HG02884 (cell line): ENCODE results near the gene SINHCAF.
"Not testable (repeated sequence)": the region's sequence is repeated elsewhere in the genome, so short reads cannot be mapped to it uniquely, and the experiment has no call there.

Source experiments
- ATAC-seq: cut with Tn5 transposase; IDR thresholded peaks from one replicate; pipeline ENCODE4 v1.9.1; 2021; ENCODE audit warnings: mild to moderate bottlenecking, moderate library complexity; ENCODE audit not compliant: unreplicated experiment

The SINHCAF gene

GRCh38 chr12:31325877-31326631 lies at the start of gene SINHCAF:
TSS of gene SINHCAF (minus strand) at chr12:31326150. CDS start at chr12:31298204, 27,946 bp downstream.
- ATAC-seq: peak; percentile 49

DNA sequence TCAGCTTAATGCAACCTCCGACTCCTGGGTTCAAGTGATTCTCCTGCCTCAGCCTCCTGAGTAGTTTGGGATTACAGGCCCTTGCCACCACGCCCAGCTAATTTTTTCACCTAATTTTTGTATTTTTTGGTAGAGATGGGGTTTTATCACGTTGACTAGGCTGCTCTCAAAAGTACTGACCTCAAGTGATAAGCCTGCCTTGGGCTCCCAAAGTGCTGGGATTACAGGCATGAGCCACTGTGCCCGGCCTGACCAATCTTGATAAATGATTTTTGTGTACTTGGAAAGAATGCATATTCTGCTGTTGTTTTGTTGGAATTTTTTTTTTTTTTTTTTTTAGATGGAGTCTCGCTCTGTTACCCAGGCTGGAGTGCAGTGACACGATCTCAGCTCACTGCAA lies 49.5 kb upstream of the SINHCAF start:
- ATAC-seq: not testable (repeated sequence)

DNA sequence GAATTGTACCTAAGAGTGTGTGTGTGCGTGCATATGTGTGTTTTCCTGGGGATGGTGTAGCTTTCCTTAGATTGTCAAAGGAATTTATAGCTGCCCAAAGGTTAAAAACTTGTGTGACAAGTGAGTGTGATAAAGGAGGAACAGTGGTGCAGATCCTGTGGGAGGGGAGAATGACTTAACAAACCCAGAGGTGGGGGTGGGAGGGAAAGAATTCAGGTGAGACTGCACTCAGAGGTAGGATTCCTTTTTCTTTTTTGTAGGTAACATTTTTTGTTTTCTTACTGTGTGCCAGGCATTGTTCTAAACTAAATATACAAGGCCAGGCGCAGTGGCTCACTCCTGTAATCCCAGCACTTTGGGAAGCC lies 45.3 kb upstream of the SINHCAF start:
- ATAC-seq: no peak

GRCh38 chr12:31370531-31371255 lies 44.7 kb upstream of the SINHCAF start:
- ATAC-seq: no peak

GRCh38 chr12:31369712-31370521 lies 44.0 kb upstream of the SINHCAF start:
- ATAC-seq: no peak

DNA sequence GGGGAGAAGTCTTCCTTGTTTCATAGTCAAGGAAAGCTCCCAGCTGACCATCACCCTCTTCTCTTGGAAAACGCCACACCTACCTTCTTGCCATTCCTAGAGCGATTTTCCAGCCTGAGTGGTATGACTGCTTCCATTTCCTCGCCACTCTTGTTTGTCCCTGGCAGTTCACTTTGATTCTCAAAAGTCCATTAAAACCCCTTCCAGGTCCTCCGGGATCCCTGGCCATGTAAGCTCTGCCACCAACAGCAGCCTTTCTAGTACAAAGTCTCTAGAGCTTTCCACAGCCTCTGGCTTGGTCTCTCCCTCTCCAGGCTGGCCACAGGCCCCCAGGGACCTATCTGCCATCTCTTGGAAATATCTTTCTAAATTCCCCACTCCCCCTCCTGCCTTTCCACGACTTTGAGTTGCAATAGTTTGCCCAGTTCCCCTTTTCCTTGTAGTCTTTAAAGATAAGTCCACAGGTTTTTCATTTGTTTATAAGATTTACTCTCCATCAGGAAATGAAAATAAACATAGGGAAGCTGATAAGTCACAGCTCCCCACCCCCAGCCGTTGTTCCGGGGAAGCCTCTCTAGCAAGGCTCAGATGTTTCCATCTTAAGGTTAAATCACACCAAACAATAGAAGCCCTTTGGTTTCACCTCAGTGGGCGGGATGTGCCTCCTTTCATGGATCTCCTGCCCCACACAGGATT lies 42.9 kb upstream of the SINHCAF start:
- no peak for ATAC-seq

GRCh38 chr12:31366104-31366621 lies 40.2 kb upstream of the SINHCAF start:
- no peak for ATAC-seq

DNA sequence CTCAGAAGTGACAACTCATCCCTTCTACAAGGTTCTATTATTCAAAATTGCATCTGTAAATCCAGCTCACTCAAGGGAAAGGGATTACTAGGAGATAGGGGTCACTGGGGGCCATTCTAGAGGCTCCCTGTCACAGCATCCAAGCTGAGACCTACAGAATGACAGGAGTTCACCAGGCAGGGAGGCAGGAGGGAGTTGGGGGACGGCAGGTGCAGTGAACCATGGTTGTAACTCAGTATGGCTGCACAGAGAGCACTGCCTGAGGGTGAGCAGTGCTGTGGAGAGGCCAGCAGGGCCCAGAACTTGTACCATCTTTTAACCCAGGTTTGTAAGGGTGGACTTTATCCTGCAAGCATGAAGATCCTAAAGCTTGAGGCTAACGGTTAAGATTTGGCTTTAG lies 37.9 kb upstream of the SINHCAF start:
- no peak for ATAC-seq

DNA sequence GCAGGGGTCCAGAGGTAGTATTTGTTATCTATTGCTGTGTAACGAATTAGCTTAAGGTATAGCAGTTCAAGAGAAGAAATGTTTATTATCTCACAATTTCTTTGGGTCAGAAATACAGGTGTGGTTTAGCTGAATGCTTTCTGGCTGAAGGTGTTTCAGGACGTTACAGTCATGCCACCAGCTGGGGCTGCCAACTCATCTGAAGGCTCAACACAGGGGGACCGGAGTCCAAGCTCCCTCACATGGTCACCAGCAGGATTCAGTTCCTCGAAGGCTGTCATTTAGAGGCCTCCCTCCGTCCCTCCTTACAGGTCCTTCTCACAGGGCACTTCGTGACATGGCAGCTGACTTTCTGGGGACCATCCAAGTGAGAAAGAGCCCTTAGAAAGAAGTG lies 37.5 kb upstream of the SINHCAF start:
- no peak for ATAC-seq

GRCh38 chr12:31362759-31363415 lies 36.9 kb upstream of the SINHCAF start:
- ATAC-seq: peak; percentile 75

- peak; percentile 41 for ATAC-seq
These were observed 36.3 kb upstream of the SINHCAF start for GRCh38 chr12:31362115-31362758.

DNA sequence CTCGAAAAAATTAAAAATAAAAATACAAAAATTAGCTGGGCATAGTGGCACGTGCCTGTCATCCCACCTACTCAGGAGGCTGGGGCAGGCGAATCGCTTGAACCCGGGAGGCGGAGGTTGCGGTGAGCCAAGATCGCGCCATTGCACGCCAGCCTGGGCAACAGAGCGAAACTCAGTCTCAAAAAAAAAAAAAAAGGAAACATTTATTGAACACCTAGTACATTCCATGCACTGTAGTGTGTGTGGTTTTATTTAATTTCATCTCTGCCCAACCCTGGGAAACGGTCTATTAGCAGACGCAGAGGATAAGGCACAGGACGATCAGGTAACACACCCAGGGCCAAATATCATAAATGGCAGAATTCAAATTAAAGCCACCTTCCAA lies 35.8 kb upstream of the SINHCAF start:
- ATAC-seq: no peak

DNA sequence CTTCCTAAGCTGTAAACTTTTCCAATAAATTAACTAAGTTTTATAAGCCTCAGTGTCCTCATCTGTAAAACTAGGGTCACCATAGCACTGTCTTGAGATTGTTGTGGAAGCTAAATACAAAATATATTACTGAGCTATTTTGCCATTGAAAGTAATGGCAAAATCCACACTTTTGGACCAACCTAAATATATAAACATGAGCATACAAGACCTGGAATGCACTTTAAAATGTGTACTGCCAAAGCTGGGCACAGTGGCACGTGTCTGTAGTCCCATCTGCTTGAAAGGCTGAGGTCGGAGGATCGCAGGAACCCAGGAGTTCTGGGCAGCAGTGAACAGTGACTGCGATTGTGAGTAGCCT lies 29.8 kb upstream of the SINHCAF start:
- no peak for ATAC-seq

DNA sequence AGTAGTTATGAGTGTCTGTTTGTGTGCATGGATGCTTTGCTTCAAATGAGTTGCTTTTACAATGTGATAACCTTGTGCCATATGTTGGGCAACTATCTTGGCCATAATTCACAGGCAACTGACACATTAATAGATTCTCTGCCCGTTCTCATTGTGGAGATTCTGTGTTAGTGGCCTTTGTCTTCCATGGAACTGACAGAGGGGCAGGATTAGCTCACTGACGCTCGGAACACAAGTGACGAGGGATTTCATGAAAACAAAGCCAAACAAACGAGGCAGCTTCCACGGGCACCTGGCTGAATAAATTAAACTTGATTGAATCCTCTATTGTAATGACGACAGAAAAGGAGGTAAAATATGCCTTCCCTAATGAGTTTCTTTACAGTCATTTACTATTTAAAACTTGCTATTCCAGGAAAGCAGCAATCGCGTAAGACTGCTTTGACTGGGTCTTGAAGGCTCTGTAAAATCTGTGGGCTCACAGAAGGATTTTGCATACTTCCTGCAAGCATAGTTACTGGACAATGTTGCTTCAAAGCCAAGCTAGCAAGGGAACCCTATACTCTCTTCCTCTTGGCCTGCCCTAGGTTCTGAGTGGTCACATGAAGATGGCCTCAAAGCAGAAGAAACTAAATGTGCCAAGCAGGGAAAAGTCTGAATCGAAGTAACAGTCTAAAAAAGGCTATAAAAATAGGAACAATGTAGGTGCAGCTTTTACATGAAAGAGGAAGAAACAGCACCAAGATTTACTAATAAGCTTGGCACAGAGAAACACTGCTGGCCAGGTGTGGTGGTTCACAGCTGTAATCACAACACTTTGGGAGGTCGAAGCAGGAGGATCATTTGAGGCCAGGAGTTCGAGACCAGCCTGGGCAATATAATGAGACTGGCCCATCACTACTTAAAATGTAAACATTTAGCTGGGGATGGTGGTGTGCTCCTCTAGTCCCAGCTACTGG lies 28.1 kb upstream of the SINHCAF start:
- no peak for ATAC-seq

DNA sequence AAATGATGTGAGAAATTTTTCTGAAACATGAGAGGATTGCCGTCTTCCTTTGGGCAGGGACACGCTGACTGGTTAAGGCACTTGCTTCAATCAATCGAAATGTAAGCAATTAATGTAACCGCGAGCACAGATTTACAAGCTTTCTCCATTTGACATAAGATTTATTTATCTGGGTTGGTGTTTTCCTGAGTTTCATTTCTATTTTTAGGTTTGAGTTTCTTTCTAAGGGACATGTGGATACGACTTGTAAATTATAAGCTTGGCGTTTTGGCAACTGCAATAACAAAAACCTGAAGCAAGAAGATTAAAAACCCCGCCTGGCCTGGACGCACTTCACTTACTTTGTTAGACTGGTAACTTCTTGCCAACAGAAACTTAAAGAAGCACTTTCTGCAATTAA lies 20.3 kb upstream of the SINHCAF start:
- no peak for ATAC-seq

DNA sequence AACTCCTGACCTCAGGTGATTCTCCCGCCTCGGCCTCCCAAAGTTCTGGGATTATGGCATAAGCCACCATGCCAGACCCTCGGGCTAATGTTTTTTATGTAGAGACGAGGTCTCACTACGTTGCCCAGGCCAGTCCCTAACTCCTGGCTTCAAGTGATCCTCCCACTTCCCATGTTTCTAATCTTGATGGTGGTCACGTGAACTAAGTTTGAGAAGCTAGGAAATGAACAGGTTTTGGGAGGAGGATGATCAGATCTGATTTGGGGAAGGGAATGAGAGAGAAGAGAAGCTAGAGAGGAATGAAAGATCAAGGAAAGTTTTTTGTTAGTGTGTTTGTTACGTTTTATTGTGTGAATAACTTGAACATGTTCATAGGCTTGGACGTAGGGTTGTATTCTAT lies 17.2 kb upstream of the SINHCAF start:
- ATAC-seq: no peak

- no peak for ATAC-seq
These were observed 16.3 kb upstream of the SINHCAF start for GRCh38 chr12:31342286-31342685.

- no peak for ATAC-seq
These were observed 14.1 kb upstream of the SINHCAF start for GRCh38 chr12:31339831-31340622.
